Measurements from ENCODE around the gene TRAPPC11.

DNA sequence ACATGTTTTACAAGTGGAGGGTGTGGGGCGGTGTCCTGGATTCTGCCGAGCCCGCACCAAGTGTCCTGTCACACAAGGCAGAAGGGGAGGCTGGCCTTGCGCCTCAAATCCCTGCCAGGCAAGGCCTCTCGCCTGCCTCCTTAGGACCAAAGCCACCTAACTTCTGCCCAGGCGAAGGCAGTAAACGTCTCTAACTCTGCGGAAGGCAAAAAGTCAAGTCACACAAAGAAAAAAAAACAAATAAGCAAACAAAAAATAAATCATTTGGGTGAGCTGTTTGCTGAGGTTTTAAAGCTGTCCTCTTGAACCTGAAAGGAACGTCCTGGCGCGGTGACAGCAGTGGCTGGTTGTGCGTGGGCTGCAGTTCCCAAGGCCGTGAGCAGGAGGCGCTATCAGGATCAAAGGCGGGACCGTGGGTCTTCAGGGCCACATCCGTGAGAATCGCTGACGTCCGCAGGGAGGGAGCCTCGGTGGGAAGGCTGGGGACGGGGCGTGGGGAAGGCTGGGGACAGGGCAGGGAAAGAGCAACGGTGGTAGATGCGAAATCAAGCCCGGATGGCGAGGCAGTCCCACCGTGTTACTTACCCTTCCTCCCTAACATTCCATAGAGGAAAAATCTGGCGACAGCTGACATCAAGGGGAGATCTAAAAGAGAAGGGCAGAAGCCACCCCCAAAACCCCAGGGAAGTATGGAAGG is 99.1 kb downstream of the TRAPPC11 start:
- TF ChIP-seq JUND (IDR thresholded peaks at IDR 0.05), result no peak
- no peak for TF ChIP-seq EZH2 (IDR thresholded peaks at IDR 0.05)
- TF ChIP-seq, protein P1, sequence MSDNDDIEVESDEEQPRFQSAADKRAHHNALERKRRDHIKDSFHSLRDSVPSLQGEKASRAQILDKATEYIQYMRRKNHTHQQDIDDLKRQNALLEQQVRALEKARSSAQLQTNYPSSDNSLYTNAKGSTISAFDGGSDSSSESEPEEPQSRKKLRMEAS (IDR thresholded peaks at IDR 0.05), result no peak
